Measurements from ENCODE around the gene ELF4.

GRCh38 chrX:130028196-130028595 lies 82.1 kb downstream of the ELF4 start:
- TF ChIP-seq CTCF (IDR thresholded peaks at IDR 0.05; ENCODE audit: insufficient read depth, low read depth, low read length), result peak; percentile 48
- no peak for TF ChIP-seq EZH2 (IDR thresholded peaks at IDR 0.05; ENCODE audit: insufficient read depth, low read length)
